Chondrocyte (in vitro differentiated cells): ENCODE results near the gene MLPH. TPM values are rescaled to one million over a fixed set of nuclear protein-coding genes. Genes with fewer than 3 reads are reported as not detected.
A peak's percentile ranks its signal among the peaks of the same experiment; 100 is the strongest.

Experiments used
- DNase-seq: peaks from one replicate; pipeline ENCODE4 v3.0.0; 2021; ENCODE audit warnings: mixed read lengths, low spot score
- H3K27ac Mint-ChIP-seq: one replicate; pipeline ENCODE4 v1.8.0; 2021; ENCODE audit warnings: mild to moderate bottlenecking, moderate library complexity, mixed read lengths; ENCODE audit not compliant: unreplicated experiment
- H3K27me3 Mint-ChIP-seq: 2 replicates; pipeline ENCODE4 v1.8.0; 2021; ENCODE audit warnings: low read depth, mixed read lengths
- H3K36me3 Mint-ChIP-seq: 2 replicates; pipeline ENCODE4 v1.8.0; 2021; ENCODE audit warnings: low read depth, mixed read lengths
- H3K4me1 Mint-ChIP-seq: 2 replicates; pipeline ENCODE4 v1.8.0; 2021; ENCODE audit warnings: low read depth, mild to moderate bottlenecking, mixed read lengths
- H3K4me3 Mint-ChIP-seq: one replicate; pipeline ENCODE4 v1.8.0; 2021; ENCODE audit warnings: mild to moderate bottlenecking, moderate library complexity, mixed read lengths; ENCODE audit not compliant: unreplicated experiment
- H3K9me3 Mint-ChIP-seq: 2 replicates; pipeline ENCODE4 v1.8.0; 2021; ENCODE audit warnings: low read depth, mixed read lengths
- total RNA-seq: library from RNA; stranded (reverse); gene quantifications from 3 replicates; pipeline ENCODE4 v1.2.1, GENCODE V29; 2021
- TF ChIP-seq, protein P1 (sequence below): fragments of 200-600 bp; sonication (generic); IDR thresholded peaks from 2 replicates; pipeline ENCODE4 v1.5.0; 2021; ENCODE audit warnings: antibody characterized with exemption, mild to moderate bottlenecking, moderate library complexity

MLPH gene
- total RNA-seq, 1 donor from 2014 or later: 6.1 TPM

DNA sequence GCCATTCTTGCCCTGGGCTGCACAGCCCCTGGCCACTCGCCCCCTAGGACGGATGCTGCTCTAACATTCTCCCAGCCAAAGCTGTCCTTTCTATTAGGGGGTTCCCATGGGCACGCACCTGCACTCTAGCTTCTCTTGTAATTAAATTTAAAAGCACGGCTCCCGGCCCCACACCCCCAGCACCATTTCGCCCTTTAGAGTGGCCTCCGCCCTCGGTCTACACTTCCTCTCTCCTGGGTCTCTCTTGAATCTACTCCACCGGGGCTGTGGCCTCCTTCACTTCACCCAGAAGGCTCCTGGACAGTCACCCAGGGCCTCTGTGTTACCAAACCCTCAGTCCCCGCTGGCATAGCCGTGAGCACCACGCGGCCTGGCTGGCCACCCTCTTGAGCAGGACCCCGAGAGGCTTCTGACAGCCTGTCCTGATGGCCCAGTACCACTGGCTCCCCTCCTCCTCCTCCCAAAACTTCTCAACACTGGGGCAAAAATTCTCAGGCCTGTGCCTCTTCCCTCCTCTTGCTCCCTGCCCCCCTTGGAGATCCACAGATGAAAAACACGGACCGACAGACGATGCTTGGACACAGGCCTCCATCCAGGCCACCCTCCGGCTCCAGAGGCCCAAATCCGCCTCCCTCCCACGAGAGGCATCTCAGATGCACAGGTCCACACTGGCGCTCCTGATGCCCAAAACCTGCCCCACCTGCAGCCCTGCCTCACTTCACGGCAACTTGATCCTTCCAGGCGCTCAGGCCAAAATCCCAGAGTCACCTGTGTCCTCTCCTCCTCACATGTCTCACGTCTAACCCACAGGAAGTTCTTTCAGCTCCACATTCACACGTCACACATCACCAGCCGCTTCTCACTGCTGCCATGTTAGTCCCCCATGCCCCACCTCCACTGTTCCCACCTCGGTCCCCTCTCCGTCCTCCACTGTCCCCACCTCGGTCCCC is 110.4 kb downstream of the MLPH start:
- DNase-seq: no peak
- Mint-ChIP-seq H3K27me3 (no peaks in the 10 kb centered on the region), H3K4me1 (peaks cover 34% of the 10 kb centered on the region), H3K9me3 (no peaks in the 10 kb centered on the region), H3K4me3 (no peak overlapping the region), H3K27ac (no peak overlapping the region), H3K36me3 (no peaks in the 10 kb centered on the region)
- TF ChIP-seq, protein P1, sequence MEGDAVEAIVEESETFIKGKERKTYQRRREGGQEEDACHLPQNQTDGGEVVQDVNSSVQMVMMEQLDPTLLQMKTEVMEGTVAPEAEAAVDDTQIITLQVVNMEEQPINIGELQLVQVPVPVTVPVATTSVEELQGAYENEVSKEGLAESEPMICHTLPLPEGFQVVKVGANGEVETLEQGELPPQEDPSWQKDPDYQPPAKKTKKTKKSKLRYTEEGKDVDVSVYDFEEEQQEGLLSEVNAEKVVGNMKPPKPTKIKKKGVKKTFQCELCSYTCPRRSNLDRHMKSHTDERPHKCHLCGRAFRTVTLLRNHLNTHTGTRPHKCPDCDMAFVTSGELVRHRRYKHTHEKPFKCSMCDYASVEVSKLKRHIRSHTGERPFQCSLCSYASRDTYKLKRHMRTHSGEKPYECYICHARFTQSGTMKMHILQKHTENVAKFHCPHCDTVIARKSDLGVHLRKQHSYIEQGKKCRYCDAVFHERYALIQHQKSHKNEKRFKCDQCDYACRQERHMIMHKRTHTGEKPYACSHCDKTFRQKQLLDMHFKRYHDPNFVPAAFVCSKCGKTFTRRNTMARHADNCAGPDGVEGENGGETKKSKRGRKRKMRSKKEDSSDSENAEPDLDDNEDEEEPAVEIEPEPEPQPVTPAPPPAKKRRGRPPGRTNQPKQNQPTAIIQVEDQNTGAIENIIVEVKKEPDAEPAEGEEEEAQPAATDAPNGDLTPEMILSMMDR: no peak

DNA sequence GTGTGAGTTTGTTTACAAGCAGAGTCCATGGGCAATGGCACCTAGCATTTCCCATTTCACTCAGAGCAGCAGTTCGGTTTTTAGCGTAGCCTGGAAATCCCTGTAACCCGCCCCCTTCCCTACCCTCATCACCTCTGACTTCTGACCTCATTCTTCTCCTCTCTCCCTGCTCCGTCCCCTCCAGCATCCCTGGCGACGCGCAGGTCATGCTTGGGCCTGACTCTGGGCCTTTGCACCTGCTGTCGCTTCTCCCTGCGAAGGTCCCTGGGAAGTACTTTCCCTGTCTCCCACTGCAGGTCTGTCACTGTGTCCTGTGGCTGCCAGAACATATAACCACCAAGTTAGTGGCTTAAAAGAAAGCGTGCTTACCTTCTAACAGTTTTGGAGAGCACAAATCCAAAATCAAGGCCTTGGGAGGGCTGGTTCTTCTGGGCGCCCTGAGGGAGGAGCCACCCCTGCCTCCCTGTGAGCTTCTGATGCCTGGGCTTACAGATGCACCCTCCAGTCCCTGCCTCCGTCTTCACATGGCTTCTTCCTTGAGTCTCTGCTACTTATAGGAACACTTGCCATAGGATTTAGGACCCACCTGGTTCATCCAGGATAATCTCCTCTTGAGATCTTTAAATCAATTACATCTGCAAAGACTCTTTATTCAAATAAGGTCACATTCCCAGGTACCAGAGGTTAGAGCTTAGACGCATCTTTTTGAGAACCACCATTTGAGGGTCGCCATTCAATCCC is 111.6 kb downstream of the MLPH start:
- Mint-ChIP-seq H3K9me3 (no peaks in the 10 kb centered on the region), H3K27me3 (no peaks in the 10 kb centered on the region), H3K4me3 (no peak overlapping the region), H3K27ac (no peak overlapping the region), H3K4me1 (peaks cover 39% of the 10 kb centered on the region), H3K36me3 (no peaks in the 10 kb centered on the region)
- TF ChIP-seq, protein P1: no peak
- DNase-seq: no peak

DNA sequence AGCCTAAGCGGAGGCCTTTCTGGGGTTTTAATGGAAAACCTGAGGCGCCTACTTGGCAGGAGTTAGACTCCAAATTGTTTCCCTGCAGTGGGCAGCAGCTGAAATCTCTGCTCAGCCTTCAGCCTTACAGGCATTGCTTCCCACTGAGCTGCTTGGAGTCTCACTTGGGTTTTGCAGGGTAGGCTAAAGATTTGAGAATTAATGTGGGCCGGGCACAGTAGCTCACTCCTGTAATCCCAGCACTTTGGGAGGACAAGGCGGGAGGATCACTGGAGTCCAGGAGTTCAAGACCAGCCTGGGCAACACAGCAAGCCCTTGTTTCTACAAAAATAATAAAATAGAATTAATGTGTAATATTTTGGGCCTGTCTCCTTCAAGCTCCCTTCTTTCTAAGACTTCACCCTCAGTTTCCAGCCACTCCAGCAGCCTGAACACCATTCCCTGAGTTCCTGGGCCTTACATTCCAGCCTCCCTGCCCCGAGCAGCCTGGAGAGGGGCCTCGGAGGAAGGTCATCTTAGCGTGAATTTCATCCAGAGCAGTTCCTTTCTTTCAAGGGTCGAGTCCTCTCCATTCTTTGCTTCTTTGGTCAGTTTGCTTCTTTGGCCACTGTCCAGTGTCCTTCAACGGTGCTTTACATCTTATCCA is 112.5 kb downstream of the MLPH start:
- no peaks in the 10 kb centered on the region for H3K27me3 Mint-ChIP-seq
- H3K9me3 Mint-ChIP-seq: no peaks in the 10 kb centered on the region
- DNase-seq: no peak
- peaks cover 34% of the 10 kb centered on the region for H3K4me1 Mint-ChIP-seq
- no peak overlapping the region for H3K4me3 Mint-ChIP-seq
- H3K36me3 Mint-ChIP-seq: no peaks in the 10 kb centered on the region
- H3K27ac Mint-ChIP-seq: peak overlapping the region; percentile 77
- TF ChIP-seq, protein P1: no peak

DNA sequence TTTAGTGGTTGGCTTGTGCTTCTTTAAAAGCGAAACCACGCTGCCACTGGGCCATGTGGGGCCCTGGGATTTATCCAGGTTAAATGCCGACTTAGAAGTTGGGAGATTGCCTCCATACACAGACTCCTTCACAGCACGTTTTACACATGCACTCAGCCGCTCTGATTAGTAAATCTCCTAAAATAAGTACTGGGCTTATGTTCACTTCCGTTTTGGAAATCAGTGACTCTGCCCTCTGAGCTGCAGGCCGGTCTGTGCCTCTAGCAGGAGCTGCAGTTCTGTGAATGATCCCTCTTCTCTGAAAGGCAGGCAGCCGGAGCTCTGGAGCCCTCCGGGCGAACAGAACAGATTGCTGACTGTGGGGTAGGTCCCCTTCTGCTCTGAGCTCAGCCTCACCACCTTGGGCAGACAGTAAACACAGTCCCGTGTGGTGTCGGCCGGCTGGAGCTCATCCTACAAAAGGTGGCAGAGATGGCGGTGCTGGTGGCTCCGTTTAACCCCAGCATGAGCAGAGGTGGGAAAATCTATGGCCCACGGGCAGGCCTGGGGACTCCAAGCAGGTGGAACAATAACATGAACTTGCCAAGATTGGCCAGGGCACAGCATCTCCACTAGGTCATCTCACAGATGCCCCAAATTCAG is 113.3 kb downstream of the MLPH start:
- no peak overlapping the region for H3K4me3 Mint-ChIP-seq
- H3K27me3 Mint-ChIP-seq: no peaks in the 10 kb centered on the region
- H3K36me3 Mint-ChIP-seq: no peaks in the 10 kb centered on the region
- peaks cover 27% of the 10 kb centered on the region for H3K4me1 Mint-ChIP-seq
- H3K27ac Mint-ChIP-seq: peak overlapping the region; percentile 77
- H3K9me3 Mint-ChIP-seq: no peaks in the 10 kb centered on the region
- no peak for DNase-seq
- TF ChIP-seq, protein P1: peak; percentile 66
